GM12874 (cell line): ENCODE measurements around the gene PLA2G4D.

ENCODE experiments used
- CTCF ChIP-seq: IDR thresholded peaks from 2 replicates; pipeline ENCODE4 v1.5.1; 2011; ENCODE audit warnings: low read depth, mild to moderate bottlenecking, control low read depth, low read length, moderate library complexity; ENCODE audit not compliant: insufficient read depth

Gene PLA2G4D

DNA sequence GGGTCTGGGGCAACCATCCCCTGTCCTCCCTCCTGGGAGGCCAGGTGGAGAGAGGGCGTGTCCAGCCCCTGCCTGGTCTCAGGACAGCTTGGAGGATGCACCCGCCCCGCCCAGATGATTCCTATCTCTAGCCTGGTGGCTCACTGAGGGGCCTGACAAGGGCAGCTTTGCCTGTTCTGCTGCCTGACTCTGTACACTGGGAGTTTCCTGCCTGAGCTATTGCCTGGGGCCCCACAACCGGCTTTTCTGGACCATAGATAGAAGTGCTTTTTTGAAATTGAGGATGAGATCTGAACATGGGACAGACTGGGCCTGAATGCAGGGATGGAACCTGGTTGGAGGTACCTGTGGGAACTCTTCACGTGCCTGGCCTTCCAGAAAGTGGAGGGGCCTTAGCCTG, 72.8 kb downstream of the PLA2G4D start:
- TF ChIP-seq CTCF: no peak

- no peak for TF ChIP-seq CTCF
Observed at GRCh38 chr15:42020713-42021273, 73.6 kb downstream of the PLA2G4D start, which contains the start of gene PLA2G4E. TSS of gene PLA2G4E (minus strand) at chr15:42021042. CDS start at chr15:42021030, 12 bp downstream.

- TF ChIP-seq CTCF: no peak
Observed at GRCh38 chr15:42018306-42019224, 75.8 kb downstream of the PLA2G4D start.
